Renal cortical epithelial cell (primary cell): ENCODE measurements around the gene RAP1GAP. TPM values are rescaled to one million over a fixed set of nuclear protein-coding genes. Genes with fewer than 3 reads are reported as not detected.
A peak's percentile ranks its signal among the peaks of the same experiment; 100 is the strongest.

Experiments
- DNase-seq: peaks from one replicate; pipeline ENCODE4 v3.0.0-alpha.2; 2011; ENCODE audit warnings: low read depth
- total RNA-seq: library from RNA; depleted of rRNA; stranded (reverse); fragments of >200 nt; gene quantifications from 2 replicates; pipeline ENCODE4 v1.2.3, GENCODE V29; 2014

Gene RAP1GAP
- total RNA-seq = 0.87 and 23.5 TPM in 2 replicates

DNA sequence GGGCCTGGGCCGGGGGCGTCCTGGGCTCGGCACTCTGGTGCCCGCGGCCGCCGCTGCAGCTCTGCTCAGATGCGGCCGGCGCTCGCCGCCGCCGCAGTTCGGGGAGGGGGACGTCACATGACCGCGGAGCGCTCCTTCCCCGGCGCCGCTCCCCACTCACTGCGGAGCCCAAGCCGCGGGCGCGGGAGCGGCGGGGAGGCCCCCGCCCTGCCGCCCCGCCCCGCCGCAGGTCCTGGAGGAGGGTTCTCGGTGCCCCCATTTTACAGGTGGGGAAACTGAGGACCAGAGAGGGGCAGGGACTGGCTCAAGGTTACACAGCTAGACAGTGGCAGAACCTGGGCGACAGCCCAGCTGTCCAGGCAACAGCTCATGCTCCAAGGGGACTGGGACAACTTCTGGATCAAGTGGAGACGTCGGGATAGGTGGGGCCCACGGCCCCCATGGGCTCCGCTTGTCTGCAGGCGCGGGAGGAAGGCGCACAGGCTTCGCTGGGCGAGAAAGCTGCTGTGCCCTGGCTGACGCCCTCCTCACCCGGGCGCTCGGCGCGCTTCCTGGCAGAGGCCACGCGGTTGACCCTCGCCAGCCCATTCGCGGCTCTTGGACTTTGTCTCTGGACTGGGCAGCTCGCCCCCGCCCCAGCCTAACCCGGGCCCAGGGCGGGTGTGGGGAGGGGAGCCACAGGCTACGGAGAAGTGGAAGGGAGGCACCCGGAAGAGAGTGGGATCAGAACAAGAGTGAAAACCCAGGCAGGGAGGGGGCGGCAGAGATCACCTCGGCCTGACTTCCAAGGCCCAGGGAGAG, at the start of gene RAP1GAP:
Gene RAP1GAP, minus strand, starts transcription at position 100 of the 801 bp plus-strand sequence. CDS start 49,325 bp downstream, outside the sequence.
- DNase-seq = peak; percentile 6

DNA sequence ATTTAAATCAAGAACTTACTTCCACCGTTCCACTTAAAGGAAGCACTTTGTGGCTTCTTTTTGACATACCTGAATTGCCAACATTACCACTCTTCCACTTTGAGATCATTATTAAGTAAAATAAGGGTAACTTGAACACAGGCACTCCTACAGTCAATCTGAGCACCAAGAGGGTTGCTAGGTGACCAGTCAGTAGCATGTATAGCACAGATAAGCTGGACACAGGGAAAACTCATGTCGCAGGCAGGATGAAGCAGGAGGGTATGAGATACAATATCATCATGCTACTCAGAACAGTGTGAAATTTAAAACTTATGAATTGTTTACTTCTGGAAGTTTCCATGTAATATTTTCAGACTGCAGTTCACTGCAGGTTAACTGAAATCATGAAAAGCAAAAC, 47.0 kb upstream of the RAP1GAP start:
- no peak for DNase-seq

DNA sequence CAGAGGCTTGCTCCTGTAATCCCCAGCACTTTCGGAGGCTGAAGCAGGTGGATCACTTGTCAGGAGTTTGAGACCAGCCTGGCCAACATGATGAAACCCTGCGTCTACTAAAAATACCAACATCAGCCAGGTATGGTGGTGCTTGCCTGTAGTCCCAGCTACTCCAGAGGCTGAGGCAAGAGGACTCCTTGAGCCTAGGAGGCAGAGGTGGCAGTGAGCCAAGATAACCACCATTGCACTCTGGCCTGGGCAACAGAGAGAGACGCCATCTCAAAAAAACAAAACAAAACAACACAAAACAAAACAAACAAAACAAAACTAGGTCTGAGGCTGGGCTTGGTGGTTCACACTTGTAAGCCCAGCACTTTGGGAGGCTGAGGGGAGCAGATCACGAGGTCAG, 38.7 kb upstream of the RAP1GAP start:
- no peak for DNase-seq

DNA sequence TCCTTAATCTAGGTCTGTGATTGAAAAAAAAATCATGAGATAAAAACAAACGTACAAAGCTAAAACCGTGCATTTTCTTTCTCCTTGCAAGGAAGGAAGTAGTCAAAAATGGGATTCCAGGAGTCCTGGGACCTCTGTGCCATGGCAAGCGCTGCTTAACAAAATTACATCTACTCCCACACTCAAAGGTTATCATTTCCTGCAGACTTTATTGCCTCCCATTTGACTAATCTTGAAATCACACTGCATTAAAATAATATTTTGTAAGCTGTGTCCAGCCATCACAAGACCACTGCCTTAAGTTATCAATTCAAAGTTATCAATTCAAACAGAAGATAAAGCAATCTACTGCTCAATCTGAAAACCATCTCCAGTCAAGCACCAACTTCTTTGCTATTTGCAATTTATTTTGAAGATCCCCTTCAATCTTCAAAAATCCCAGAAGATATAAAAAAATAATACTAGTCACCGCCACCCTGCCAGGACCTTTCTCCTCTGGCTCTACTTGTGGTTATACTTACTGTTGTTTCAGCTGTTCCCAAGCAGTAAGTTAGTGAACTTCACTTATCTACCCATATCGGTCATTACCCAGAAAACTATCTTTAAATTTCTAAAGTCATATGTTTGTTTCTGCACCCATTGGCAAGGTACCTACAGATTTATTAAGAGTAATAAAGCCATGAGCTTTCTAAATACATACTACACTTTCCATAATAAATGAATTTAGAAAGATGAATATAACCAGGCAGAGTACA, 38.1 kb upstream of the RAP1GAP start:
- no peak for DNase-seq

DNA sequence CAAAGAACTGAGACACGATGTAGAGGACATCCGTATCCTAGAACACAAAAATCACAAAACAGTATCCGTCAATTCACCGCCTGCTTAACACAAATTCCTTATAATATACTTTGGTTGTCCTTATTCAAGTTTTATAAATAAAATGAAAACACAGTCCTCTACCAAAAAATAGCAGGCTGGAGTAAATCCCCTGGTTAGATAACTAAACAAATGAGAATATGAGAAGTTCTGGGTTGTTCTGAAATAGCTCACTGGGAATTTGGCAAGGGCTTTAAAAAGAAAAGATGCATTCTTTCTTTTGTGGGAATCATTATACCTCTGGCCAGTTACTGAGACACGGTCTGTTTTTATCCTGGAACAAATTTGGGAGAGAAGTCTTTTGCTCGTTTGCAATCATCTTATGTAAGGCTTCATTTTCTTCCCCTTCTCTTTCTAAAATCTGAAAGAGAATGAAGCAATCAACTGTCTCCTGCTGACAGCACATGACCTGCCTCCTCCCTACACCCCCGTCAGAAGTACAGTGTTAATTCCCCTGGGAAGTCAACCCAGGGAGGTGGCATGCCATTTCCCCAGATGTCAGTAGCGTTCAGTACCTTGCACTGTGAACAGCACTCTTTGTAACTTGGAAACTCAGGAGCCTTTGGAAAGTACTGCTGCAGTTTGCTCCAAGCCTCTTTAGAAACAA, 37.1 kb upstream of the RAP1GAP start:
- peak; percentile 7 for DNase-seq

DNA sequence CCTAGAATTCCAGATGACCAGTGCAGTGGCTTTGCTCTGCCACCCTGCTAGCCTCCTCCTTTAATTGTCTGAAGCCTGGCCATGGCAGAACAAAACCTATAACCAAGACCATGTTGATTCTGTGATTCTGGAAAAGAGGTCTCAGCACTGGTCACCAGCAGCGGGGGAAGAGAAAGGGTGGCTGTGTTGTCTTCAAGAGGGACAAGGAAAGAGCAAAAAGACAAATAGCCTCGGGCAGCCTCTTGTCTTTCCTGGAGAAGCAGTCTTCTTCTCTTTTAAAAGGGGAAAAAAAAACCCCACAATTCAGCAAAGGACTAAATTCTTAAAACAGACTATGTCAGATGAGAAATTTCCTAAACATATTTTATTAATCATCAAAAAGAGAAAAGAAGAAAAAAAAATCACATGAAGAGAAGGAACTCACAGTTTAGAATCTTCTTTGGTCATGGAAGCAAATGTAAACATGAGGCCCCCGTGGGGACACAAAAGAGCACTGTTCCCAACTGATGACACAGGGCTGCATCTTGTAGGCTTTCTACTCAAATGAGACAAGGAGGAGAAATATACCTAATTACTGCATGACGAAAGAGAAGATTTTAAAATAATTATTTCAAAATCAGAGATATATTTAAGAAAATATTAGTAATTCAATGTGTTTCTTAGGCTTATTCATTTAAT, 36.3 kb upstream of the RAP1GAP start:
- DNase-seq = no peak

DNA sequence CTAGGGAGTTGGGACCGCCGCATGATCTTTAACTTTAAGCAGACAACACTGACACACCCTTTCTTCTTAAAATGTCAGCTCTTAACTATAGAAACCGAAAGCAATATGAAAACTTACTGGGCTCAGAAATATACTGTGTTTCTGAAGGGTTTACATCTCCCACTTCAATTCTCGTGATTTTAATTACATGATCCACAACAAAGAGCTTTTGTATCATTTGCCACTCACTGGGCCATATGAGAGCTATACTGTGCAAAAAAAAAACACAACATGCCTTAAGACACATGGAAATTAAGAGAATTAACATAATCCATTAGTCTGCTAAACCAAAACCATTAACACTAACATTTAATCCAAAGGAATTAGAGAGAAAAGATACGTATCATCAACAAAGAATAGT, 35.0 kb upstream of the RAP1GAP start:
- no peak for DNase-seq

DNA sequence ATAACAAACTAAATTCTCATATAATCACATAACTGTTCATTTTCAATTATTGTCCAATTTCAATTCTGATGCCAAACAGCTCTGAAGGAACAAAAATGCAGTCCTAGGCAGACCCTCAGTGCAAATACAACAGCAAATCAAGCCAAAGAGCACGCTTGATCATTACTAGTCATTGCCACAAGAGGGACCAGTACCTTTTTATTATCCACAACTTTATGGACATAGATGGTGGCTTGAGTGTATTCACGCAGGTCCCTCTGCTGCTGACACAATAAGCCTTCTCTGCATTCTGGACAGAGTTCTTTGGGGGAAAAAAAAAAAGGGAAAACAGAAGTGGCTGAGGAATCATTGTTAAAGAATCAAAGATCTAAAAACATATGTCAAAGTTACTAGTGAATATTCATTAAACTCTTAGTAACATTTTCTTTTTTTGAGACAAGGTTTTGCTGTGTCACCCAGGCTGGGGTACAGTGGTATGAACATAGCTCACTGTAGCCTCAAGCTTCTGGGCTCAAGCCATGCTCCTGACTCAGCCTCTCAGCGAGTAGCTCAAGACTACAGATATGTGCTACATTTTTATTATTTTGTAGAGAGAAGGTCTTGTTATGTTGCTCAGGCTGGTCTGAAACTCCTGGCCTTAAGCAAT, 34.3 kb upstream of the RAP1GAP start:
- peak; percentile 47 for DNase-seq

DNA sequence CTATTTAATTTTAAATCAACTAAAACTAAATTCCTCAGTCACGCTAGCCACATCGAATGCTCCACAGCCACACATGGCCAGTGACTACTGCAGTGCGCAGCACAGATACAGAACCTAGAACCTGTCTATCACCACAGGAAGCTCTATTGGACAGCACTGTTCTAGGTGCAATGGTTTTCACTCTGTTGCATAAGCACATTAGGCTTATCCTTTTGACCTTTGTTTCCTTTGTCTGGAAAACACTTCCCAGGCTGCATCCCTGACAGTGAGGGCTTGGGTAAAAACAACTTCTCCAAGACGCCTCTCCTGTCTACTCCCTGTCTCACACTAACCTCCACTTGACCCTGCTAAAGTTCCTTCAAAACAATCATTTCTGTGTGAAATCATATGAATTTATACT, 33.6 kb upstream of the RAP1GAP start:
- no peak for DNase-seq

DNA sequence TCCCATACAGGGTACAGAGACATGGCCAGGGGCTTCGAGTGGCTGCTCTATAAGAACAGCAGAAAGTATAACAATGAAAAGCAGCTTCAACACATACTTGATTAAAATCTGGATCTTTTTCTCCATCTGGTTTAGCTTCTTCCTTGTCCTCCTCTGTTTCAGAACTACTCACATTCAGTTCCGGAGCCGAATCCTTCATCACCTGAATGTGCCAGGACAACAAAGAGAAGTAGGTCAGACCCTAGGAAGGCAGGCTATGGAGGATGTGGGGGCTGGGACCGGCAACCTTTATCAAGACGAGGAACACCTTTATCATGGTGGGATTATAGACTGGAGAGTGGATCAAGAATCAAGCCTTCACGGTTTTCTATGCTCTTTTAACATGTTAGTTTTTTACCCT, 32.2 kb upstream of the RAP1GAP start:
- DNase-seq = no peak

DNA sequence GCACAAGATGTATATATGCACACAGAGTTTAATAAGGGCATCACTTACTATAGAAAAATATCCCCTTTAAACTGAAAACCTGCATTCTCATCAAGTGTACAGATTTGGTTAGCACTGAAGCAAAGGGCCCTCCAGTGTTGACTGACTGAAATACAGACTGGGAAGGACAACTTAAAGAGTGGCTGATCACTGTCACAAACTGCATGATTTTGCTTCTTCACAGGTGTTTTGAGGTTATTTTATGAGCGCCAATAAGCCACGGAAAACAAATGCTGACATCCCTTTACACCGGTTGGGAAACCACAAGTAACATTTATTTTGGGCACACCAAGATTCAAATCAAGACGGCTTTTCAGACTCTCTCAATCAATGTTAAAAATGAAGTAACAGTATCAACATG, 30.9 kb upstream of the RAP1GAP start:
- DNase-seq = no peak

DNA sequence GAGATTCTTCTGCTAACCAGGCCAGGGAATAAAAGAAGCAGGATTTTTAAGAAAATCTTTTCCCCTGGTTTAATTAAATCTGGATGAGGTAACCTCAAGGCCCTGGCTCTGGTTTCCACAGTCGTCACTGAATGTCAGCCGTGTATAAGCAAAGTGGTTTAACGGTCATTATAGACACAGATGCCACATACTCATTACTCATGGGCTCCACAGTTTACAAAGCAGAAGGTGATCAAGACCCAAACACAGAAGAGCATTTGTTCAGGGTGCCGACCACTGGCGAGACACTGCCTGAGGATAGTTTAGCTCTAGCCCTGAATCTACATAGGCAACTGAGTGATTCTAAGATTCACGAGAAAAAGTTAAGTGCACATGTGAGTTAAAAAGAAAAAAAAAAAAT, 27.8 kb upstream of the RAP1GAP start:
- DNase-seq = no peak

DNA sequence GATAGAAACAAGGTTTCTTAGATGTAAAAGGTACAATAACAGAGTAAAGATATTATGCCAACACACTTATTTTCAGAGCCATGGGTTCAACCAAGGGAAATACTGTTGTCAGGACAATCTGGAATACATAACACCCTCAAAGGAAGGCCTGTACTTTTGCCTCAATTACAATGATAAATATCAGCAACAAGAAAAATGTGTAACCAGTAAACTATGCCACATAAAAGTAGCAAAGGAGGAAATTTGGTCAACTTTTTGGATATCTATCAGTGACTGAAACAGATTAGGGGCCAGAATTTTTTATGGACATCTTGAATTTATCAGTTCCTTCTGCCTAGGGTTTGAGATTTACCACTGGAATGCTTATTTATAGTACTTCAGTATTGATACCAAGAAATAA, 24.6 kb upstream of the RAP1GAP start:
- DNase-seq = no peak

DNA sequence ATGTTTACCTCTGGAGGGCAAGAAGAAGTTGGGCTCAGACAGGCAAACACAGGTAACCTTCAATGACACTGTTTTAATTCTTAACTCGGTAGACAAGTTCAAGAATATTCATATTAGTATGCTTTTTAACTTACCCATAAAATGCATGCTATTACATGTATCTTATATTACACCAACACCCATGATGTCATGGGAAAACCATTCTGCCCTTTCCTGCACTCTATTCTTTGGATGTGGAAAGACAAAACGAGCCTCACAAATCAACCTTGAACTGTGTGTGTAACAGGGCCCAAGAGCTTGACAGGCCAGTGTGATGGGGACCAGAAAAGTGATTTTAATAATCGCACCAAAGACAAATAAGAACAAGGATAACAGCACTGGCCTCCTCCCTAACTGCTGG, 22.6 kb upstream of the RAP1GAP start:
- DNase-seq = no peak

DNA sequence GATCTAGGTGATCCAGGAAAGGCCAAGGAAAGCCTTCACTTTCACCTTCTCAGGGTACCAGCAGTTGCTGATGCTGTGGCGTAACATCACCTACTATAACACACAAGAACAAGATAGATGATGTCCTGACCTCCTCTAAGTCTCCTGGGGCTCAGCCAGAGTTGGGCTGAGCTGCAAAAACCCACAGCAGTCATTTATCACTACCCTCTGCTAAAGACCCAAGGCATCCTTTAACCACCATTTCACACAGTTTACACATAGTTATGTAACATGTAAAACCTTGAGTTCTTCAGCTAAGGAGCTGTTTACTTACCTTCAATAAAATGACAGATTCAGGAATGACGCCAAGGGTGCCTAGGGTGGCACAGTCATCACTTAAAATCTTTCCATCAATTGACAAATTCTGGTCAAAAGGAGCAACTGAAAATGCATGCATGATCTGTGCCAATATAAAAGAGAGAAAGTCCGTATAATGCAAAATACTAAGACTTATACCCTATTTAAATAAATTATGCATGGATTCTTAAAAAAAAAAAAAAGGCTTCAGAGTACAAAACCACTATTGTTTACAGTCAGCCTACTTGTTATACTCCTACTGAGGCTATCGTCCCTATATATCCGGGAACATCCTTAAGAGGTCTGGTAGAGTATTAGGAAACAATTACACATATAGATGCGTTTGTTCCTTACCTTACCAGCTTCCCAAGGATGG, 20.7 kb upstream of the RAP1GAP start:
- no peak for DNase-seq

DNA sequence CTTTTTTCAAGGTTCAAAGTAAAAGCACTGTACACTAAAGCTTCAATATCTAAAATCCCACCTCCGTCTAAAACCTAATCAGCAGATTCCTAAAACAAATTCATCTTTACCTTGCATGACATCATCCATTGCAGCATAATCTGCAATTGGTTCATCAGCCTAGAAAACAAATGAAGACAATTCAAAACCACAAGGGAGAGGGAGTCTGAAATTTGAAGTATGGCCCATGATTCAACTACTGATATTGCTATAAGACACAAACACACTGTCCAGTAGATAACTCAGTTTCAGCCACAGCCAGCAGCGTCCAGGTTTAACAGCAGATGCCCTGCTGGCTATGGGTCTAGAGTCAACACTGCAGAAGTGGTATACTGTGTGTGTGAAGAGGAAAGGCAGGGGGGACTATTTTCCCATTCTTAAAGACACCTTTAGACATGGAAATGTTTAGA, 17.9 kb upstream of the RAP1GAP start:
- DNase-seq = no peak

DNA sequence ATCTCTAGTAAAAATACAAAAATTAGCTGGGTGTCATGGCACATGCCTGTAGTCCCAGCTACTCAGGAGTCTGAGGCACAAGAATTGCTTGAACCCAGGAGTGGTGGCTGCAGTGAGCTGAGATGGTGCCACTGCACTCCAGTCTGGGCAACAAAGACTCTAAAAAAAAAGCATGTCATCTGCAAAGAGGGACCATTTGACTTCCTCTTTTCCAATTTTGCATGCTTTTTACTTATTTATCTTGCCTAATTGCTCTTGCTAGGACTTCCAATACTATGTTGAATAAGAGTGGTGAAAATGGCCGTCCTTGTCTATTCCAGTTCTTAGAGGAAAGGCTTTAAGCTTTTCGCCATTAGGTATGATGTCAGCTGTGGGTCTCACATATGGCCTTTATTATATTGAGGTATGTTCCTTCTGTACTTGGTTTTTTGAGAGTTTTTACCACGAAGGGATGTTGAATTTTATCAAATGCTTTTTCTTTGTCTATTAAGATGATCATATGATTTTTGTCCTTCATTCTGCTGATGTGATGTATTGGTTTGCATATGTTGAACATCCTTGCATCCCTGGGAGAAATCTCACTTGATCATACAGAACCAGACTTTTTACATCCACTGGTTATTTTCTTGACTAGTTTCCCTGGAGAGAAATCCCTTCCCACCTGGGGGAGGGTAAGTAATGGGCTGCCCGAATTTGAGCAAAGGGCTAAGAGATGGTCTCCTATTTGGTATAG, 17.0 kb upstream of the RAP1GAP start:
- no peak for DNase-seq

DNA sequence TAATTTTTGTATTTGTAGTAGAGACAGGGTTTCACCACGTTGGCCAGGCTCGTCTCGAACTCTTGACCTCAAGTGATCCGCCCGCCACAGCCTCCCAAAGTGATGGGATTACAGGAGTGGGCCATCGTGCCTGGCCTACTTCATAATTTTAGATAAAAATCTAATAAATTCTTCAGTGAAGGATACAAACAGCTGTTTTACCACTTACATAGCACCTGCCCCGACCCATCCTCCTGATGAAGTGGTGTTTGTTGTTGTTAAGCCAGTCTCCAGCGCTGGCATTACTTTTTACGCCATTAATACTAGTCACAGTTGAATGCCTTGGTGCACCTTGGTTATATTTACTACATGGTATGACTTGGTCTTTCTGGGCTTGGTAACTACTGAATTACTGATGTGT, 12.3 kb upstream of the RAP1GAP start:
- DNase-seq = no peak

DNA sequence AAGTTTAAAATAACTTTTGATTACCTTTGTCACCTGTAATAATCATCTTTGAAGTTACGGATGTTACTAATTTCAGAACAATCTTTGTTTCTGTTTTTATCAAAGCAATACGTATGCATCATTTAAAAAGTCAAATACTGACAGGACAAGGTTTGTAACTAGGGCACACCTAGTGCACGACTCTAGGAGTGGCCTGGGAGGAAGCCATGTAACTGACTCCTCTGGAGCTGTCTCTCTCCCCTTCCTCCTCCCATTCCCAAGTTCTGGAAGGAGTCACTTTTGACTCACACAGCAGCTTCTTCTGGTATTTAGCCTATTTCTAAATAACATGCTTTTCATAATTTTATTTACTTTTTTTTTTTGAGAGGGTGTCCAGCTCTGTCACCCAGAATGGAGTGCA, 11.8 kb upstream of the RAP1GAP start:
- no peak for DNase-seq

DNA sequence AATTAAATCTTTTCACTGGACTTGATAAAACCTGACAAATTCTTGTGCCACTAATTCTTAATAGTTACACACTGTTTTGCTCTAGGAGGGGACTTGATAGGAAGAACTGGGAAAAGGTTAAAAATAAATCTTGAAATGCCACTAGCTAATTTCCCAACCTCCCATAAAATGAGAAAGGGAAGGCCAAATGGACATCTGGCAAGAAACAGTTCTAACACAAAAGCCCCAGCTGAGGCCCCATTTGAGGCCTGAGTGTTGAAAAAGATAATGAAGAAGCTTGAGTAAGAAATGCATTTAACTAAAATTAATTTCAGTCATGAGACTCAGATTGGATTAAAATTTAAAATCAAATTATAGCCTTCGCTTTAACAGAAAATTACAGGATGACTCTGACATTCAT, 11.2 kb upstream of the RAP1GAP start:
- no peak for DNase-seq
